CD4-positive, alpha-beta T cell (primary cell): Measurements from ENCODE around the gene OR2T3. TPM values are rescaled to one million over a fixed set of nuclear protein-coding genes. Genes with fewer than 3 reads are reported as not detected.
"Not testable (repeated sequence)": the region's sequence is repeated elsewhere in the genome, so short reads cannot be mapped to it uniquely, and the experiment has no call there.

Experiments used
- ATAC-seq: fragments of 200-7000 bp; cut with Tn5 transposase; one replicate; pipeline ENCODE4 v1.10.0; 2022; ENCODE audit warnings: mild to moderate bottlenecking; ENCODE audit not compliant: poor library complexity
- CTCF ChIA-PET: fragments of 350-600 bp; sonication (Branson Sonifier 250); formaldehyde crosslinking; loops from one replicate; lab custom pipeline; 2021; ENCODE audit warnings: antibody characterized with exemption, inconsistent platforms; lab: Charles Lee
- POLR2A ChIA-PET: fragments of 350-600 bp; sonication (Branson Sonifier 250); formaldehyde crosslinking; loops from one replicate; lab custom pipeline; 2021; ENCODE audit warnings: antibody characterized with exemption, inconsistent platforms; lab: Charles Lee
- DNase-seq, 14 experiments: peaks; one replicate each; pipeline ENCODE4 v3.0.0-alpha.2; 2013 to 2020; ENCODE audit warnings: mixed read lengths in 2 of 14
- H3K27ac ChIP-seq, 2 donors: one replicate each; pipeline versions ENCODE4 v1.5.1 to v1.7.0; 2013; ENCODE audit warnings: low read length in 2 of 2, low read depth in 1 of 2, mild to moderate bottlenecking in 1 of 2
- H3K27me3 ChIP-seq, 2 experiments: 1 replicate in 1 of 2; 2 replicates in 1 of 2; pipeline versions ENCODE4 v1.6.1 to v1.7.0; 2013; ENCODE audit warnings: low read length in 2 of 2, control low read depth in 1 of 2, mild to moderate bottlenecking in 1 of 2, moderate library complexity in 1 of 2; ENCODE audit not compliant: insufficient read depth in 2 of 2, control insufficient read depth in 1 of 2
- H3K36me3 ChIP-seq: one replicate; pipeline ENCODE4 v1.6.1; 2013; ENCODE audit warnings: low read length, control low read depth; ENCODE audit not compliant: insufficient read depth
- H3K4me1 ChIP-seq: one replicate; pipeline ENCODE4 v1.6.1; 2013; ENCODE audit warnings: low read length, control low read depth; ENCODE audit not compliant: insufficient read depth
- H3K4me3 ChIP-seq: one replicate; pipeline ENCODE4 v1.5.1; 2013; ENCODE audit warnings: mild to moderate bottlenecking, low read length, moderate library complexity
- H3K9me3 ChIP-seq, 2 experiments: 1 replicate in 1 of 2; 2 replicates in 1 of 2; pipeline versions ENCODE4 v1.6.1 to v1.7.0; 2013; ENCODE audit warnings: low read length in 2 of 2, mild to moderate bottlenecking in 2 of 2, control low read depth in 1 of 2, moderate library complexity in 1 of 2; ENCODE audit not compliant: control insufficient read depth in 1 of 2, insufficient read depth in 1 of 2
- H3K27ac Mint-ChIP-seq: one replicate; pipeline ENCODE4 v1.8.0; 2020; ENCODE audit warnings: mixed read lengths
- H3K27me3 Mint-ChIP-seq: one replicate; pipeline ENCODE4 v1.8.0; 2021; ENCODE audit warnings: mixed read lengths
- H3K36me3 Mint-ChIP-seq: one replicate; pipeline ENCODE4 v1.8.0; 2021; ENCODE audit warnings: low read depth, mixed read lengths
- H3K4me1 Mint-ChIP-seq: one replicate; pipeline ENCODE4 v1.8.0; 2021; ENCODE audit warnings: low read depth, mixed read lengths
- H3K4me3 Mint-ChIP-seq: one replicate; pipeline ENCODE4 v1.8.0; 2020; ENCODE audit warnings: mild to moderate bottlenecking, mixed read lengths
- H3K9me3 Mint-ChIP-seq: one replicate; pipeline ENCODE4 v1.8.0; 2020; ENCODE audit warnings: mixed read lengths
- intact Hi-C, 2 experiments: fragments of 100-400 bp; cut with DNase I in 1 of 2; cut with micrococcal nuclease in 1 of 2; formaldehyde crosslinking; loops; one replicate each; pipeline versions ENCODE4 v1.15.1 to v1.9.0; 2023 to 2025; cut with DNase I, micrococcal nuclease
- total RNA-seq, 174 experiments: library from RNA in 2 of 174; stranded (reverse) in 2 of 174; gene quantifications; one replicate each; pipeline ENCODE4 v1.2.3 and lab custom pipeline; 2021 to 2026

OR2T3 gene
- total RNA-seq, 2 experiments from 2014 or later = not detected

- H3K9me3 Mint-ChIP-seq, H3K27ac Mint-ChIP-seq, H3K9me3 ChIP-seq, DNase-seq, H3K4me1 Mint-ChIP-seq, H3K36me3 Mint-ChIP-seq, CTCF ChIA-PET, ATAC-seq, H3K27me3 ChIP-seq, H3K27ac ChIP-seq, POLR2A ChIA-PET, H3K36me3 ChIP-seq, H3K4me3 Mint-ChIP-seq, intact Hi-C loops, H3K4me3 ChIP-seq, H3K4me1 ChIP-seq, H3K27me3 Mint-ChIP-seq: not testable (repeated sequence)
These were observed 36.8 kb upstream of the OR2T3 start for GRCh38 chr1:248436303-248436702.

- H3K9me3 ChIP-seq, H3K27ac Mint-ChIP-seq, H3K4me3 Mint-ChIP-seq, H3K27me3 Mint-ChIP-seq, H3K27me3 ChIP-seq, POLR2A ChIA-PET, H3K36me3 Mint-ChIP-seq, intact Hi-C loops, H3K4me1 ChIP-seq, CTCF ChIA-PET, H3K4me1 Mint-ChIP-seq, H3K27ac ChIP-seq, ATAC-seq, DNase-seq, H3K36me3 ChIP-seq, H3K9me3 Mint-ChIP-seq, H3K4me3 ChIP-seq: not testable (repeated sequence)
These were observed 34.5 kb upstream of the OR2T3 start for GRCh38 chr1:248438668-248439067.

- H3K4me1 Mint-ChIP-seq, H3K27me3 ChIP-seq, CTCF ChIA-PET, H3K9me3 Mint-ChIP-seq, H3K9me3 ChIP-seq, H3K27ac Mint-ChIP-seq, H3K36me3 Mint-ChIP-seq, ATAC-seq, H3K4me3 ChIP-seq, intact Hi-C loops, H3K36me3 ChIP-seq, H3K27me3 Mint-ChIP-seq, H3K27ac ChIP-seq, DNase-seq, H3K4me1 ChIP-seq, H3K4me3 Mint-ChIP-seq, POLR2A ChIA-PET: not testable (repeated sequence)
These were observed 33.9 kb upstream of the OR2T3 start for GRCh38 chr1:248439283-248439682.

- H3K9me3 Mint-ChIP-seq, H3K27ac ChIP-seq, POLR2A ChIA-PET, ATAC-seq, H3K4me3 ChIP-seq, H3K4me1 Mint-ChIP-seq, H3K9me3 ChIP-seq, H3K27me3 Mint-ChIP-seq, H3K36me3 Mint-ChIP-seq, H3K27ac Mint-ChIP-seq, DNase-seq, H3K4me1 ChIP-seq, CTCF ChIA-PET, H3K4me3 Mint-ChIP-seq, H3K36me3 ChIP-seq, H3K27me3 ChIP-seq: not testable (repeated sequence)
- intact Hi-C loops = loop anchor here in 1 of 2 experiments (5.0 kb wide), 1 partner anchor 210 kb away; no protein-coding TSS in a partner anchor
These were observed 30.5 kb upstream of the OR2T3 start for GRCh38 chr1:248442500-248443277.

- ATAC-seq, H3K27me3 Mint-ChIP-seq, CTCF ChIA-PET, H3K27me3 ChIP-seq, POLR2A ChIA-PET, H3K4me1 Mint-ChIP-seq, H3K9me3 ChIP-seq, H3K27ac Mint-ChIP-seq, H3K9me3 Mint-ChIP-seq, H3K4me3 ChIP-seq, H3K27ac ChIP-seq, H3K4me1 ChIP-seq, DNase-seq, H3K4me3 Mint-ChIP-seq, H3K36me3 Mint-ChIP-seq, H3K36me3 ChIP-seq: not testable (repeated sequence)
- intact Hi-C loops = loop anchor here in 1 of 2 experiments (5.0 kb wide), 1 partner anchor 208 kb away; no protein-coding TSS in a partner anchor
These were observed 28.5 kb upstream of the OR2T3 start for GRCh38 chr1:248444603-248445002.

DNA sequence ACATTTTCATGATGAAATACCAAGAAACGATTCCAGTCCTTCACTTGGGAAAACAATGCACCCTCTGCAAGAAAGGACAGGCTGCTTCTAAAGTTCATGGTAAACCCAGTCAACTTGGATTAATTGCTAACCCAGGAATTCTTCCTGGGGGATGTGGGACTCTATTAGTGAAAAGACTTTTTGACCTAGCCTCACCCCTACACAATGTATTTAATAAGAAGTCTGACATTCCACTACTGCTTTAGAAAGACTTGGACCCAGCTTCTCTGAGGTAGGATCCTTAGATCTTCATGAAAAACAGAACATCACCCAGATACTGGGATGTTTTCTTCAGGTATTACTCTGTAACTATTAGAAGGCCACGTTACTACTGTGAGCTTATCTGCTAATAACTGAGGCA, 27.8 kb upstream of the OR2T3 start, which contains the start of gene OR2T2:
TSS of gene OR2T2 (plus strand) at position 239 of the 400 bp plus-strand sequence. CDS start 7,161 bp downstream, outside the sequence.
- H3K4me1 Mint-ChIP-seq, H3K9me3 Mint-ChIP-seq, H3K4me3 Mint-ChIP-seq, H3K27ac ChIP-seq, H3K9me3 ChIP-seq, DNase-seq, POLR2A ChIA-PET, H3K36me3 Mint-ChIP-seq, H3K4me3 ChIP-seq, CTCF ChIA-PET, H3K4me1 ChIP-seq, ATAC-seq, intact Hi-C loops, H3K27me3 ChIP-seq, H3K27ac Mint-ChIP-seq, H3K27me3 Mint-ChIP-seq, H3K36me3 ChIP-seq: not testable (repeated sequence)

- intact Hi-C loops, H3K27ac ChIP-seq, DNase-seq, CTCF ChIA-PET, H3K4me3 ChIP-seq, H3K27ac Mint-ChIP-seq, H3K4me1 Mint-ChIP-seq, H3K4me1 ChIP-seq, H3K36me3 Mint-ChIP-seq, POLR2A ChIA-PET, H3K27me3 Mint-ChIP-seq, ATAC-seq, H3K36me3 ChIP-seq, H3K9me3 Mint-ChIP-seq, H3K27me3 ChIP-seq, H3K9me3 ChIP-seq, H3K4me3 Mint-ChIP-seq: not testable (repeated sequence)
These were observed 24.6 kb upstream of the OR2T3 start for GRCh38 chr1:248448409-248449074.
